Measurements from ENCODE around the gene THAP7. TPM values are rescaled to one million over a fixed set of nuclear protein-coding genes. Genes with fewer than 3 reads are reported as not detected.

The THAP7 gene
- total RNA-seq, 1 experiment from 2014 or later: 29.1 TPM

GRCh38 chr22:20970939-20971657 lies 30.8 kb downstream of the THAP7 start:
- no peaks in the 10 kb centered on the region for H3K9me3 ChIP-seq
- ChIA-PET CTCF (interaction anchor here (2.4 kb wide), 1 partner anchor 11 kb away, joined by 7 read pairs; the partner anchor contains the start of gene LZTR1), POLR2A (no interaction called here)
- Mint-ChIP-seq H3K4me1 (ENCODE audit: low read depth, unreplicated experiment) (no peaks in the 10 kb centered on the region), H3K9me3 (ENCODE audit: unreplicated experiment) (no peaks in the 10 kb centered on the region), H3K36me3 (ENCODE audit: insufficient read depth, unreplicated experiment) (no peaks in the 10 kb centered on the region), H3K27me3 (ENCODE audit: insufficient read depth, unreplicated experiment) (no peaks in the 10 kb centered on the region), H3K27ac (ENCODE audit: unreplicated experiment) (no peak overlapping the region), H3K4me3 (ENCODE audit: unreplicated experiment) (no peak overlapping the region)
- no peak overlapping the region for H3K4me3 ChIP-seq (ENCODE audit: low read depth, low read length)
- H3K36me3 ChIP-seq (ENCODE audit: control insufficient read depth, insufficient read depth, low read length): no peaks in the 10 kb centered on the region
- H3K27me3 ChIP-seq (replicated peaks; ENCODE audit: control insufficient read depth, insufficient read depth, low read length): no peaks in the 10 kb centered on the region; the same call in 1 of the 2 replicates
- H3K4me1 ChIP-seq: no peaks in the 10 kb centered on the region
- BruUV-seq (replicated peaks): no TSS peak
- no peak for TF ChIP-seq CTCF (IDR thresholded peaks at IDR 0.05; ENCODE audit: insufficient read depth in 1 of 2, low read depth in 1 of 2, low read length in 1 of 2, severe bottlenecking in 1 of 2, unreplicated experiment in 1 of 2)
- no peak for DNase-seq
- intact Hi-C loops (cut with micrococcal nuclease; ENCODE audit: unreplicated experiment): no loop called here

DNA sequence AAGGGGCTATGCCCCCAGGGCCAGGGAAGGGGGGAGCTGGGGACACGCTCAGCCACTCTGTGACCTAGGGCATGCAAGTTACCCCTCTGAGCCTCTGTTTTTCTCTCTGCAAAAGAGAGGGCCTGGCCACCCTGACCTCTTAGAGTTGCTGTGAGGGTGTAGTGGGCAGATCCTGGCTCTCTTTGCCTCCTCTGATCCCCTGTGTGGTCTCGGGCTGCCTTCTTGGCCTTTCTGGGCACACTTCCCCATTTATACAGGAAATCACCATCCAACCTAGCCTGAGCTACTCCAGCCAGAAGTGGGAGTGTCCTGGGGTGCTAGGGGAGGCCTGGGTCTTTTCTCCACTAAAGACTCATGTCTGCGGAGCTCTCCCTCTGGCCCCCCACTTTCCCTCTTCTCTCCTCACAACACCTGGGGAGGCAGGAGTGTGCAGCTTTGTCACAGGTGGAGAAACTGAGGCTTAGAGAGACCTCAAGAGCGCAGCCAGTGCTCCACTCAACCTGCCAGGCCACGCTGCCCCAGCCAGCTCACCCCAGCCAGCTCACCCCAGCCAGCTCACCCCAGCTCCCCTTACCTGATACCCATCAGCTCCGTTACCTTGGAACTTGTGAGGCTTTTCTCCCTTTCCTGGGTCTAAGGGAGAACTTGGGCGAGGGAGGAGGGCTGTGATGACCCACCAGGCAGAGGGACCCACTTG lies 33.5 kb downstream of the THAP7 start:
- no peaks in the 10 kb centered on the region for H3K27me3 Mint-ChIP-seq (ENCODE audit: insufficient read depth, unreplicated experiment)
- no TSS peak for BruUV-seq (replicated peaks)
- H3K4me3 ChIP-seq (ENCODE audit: low read depth, low read length): no peak overlapping the region
- H3K36me3 Mint-ChIP-seq (ENCODE audit: insufficient read depth, unreplicated experiment): no peaks in the 10 kb centered on the region
- TF ChIP-seq CTCF (IDR thresholded peaks at IDR 0.05; ENCODE audit: insufficient read depth in 1 of 2, low read depth in 1 of 2, low read length in 1 of 2, severe bottlenecking in 1 of 2, unreplicated experiment in 1 of 2): no peak
- H3K4me1 Mint-ChIP-seq (ENCODE audit: low read depth, unreplicated experiment): no peaks in the 10 kb centered on the region
- intact Hi-C loops (cut with micrococcal nuclease; ENCODE audit: unreplicated experiment): no loop called here
- ChIA-PET POLR2A (no interaction called here), CTCF (no interaction called here)
- no peaks in the 10 kb centered on the region for H3K36me3 ChIP-seq (ENCODE audit: control insufficient read depth, insufficient read depth, low read length)
- no peaks in the 10 kb centered on the region for H3K27me3 ChIP-seq (replicated peaks; ENCODE audit: control insufficient read depth, insufficient read depth, low read length)
- no peak overlapping the region for H3K4me3 Mint-ChIP-seq (ENCODE audit: unreplicated experiment)
- H3K4me1 ChIP-seq: no peaks in the 10 kb centered on the region
- no peaks in the 10 kb centered on the region for H3K9me3 ChIP-seq
- no peaks in the 10 kb centered on the region for H3K9me3 Mint-ChIP-seq (ENCODE audit: unreplicated experiment)
- H3K27ac Mint-ChIP-seq (ENCODE audit: unreplicated experiment): no peak overlapping the region
- no peak for DNase-seq

DNA sequence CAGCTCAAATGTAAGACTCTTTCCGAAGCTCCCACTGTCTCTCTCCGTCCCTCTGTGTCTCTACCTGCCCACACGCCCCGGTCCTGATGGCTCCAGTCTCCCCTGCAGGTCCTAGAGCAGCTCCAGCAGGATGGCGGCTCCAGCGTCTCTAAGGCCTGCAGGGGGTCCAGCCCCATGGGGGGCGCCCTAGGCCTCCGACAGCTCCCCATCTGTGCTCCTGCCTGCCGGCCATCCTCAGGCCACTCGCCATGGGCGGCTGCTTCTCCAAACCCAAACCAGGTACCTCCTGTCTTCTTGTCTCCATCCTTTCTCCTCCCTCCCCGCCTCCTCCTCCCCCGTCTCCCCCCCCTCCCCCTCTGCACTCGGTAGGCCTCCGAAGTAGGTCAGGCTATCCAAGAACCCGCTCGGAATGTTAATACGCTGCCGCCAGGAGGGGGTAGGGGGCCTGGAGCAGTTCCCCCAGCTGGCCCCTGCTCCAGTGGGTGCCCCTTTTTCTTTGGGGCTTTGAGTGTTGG lies 34.2 kb downstream of the THAP7 start:
- Histone ChIP-seq H3K36me3 (ENCODE audit: control insufficient read depth, insufficient read depth, low read length) (no peaks in the 10 kb centered on the region), H3K4me3 (ENCODE audit: low read depth, low read length) (no peak overlapping the region), H3K9me3 (no peaks in the 10 kb centered on the region), H3K4me1 (no peaks in the 10 kb centered on the region), H3K27me3 (replicated peaks; ENCODE audit: control insufficient read depth, insufficient read depth, low read length) (no peaks in the 10 kb centered on the region)
- H3K4me1 Mint-ChIP-seq (ENCODE audit: low read depth, unreplicated experiment): no peaks in the 10 kb centered on the region
- no peaks in the 10 kb centered on the region for H3K27me3 Mint-ChIP-seq (ENCODE audit: insufficient read depth, unreplicated experiment)
- intact Hi-C loops (cut with micrococcal nuclease; ENCODE audit: unreplicated experiment): no loop called here
- H3K9me3 Mint-ChIP-seq (ENCODE audit: unreplicated experiment): no peaks in the 10 kb centered on the region
- H3K4me3 Mint-ChIP-seq (ENCODE audit: unreplicated experiment): no peak overlapping the region
- no TSS peak for BruUV-seq (replicated peaks)
- no peak overlapping the region for H3K27ac Mint-ChIP-seq (ENCODE audit: unreplicated experiment)
- no peak for DNase-seq
- POLR2A ChIA-PET: no interaction called here
- TF ChIP-seq CTCF (IDR thresholded peaks at IDR 0.05; ENCODE audit: insufficient read depth in 1 of 2, low read depth in 1 of 2, low read length in 1 of 2, severe bottlenecking in 1 of 2, unreplicated experiment in 1 of 2): no peak
- CTCF ChIA-PET: interaction anchor here (0.6 to 0.9 kb wide), 2 partner anchors 14 to 50 kb away, joined by 3 read pairs; partner anchors contain the start of genes CRKL and LZTR1
- H3K36me3 Mint-ChIP-seq (ENCODE audit: insufficient read depth, unreplicated experiment): no peaks in the 10 kb centered on the region

Measured in Caco-2 (cell line).